ENCODE data around the gene TMEM198.

TMEM198 gene

DNA sequence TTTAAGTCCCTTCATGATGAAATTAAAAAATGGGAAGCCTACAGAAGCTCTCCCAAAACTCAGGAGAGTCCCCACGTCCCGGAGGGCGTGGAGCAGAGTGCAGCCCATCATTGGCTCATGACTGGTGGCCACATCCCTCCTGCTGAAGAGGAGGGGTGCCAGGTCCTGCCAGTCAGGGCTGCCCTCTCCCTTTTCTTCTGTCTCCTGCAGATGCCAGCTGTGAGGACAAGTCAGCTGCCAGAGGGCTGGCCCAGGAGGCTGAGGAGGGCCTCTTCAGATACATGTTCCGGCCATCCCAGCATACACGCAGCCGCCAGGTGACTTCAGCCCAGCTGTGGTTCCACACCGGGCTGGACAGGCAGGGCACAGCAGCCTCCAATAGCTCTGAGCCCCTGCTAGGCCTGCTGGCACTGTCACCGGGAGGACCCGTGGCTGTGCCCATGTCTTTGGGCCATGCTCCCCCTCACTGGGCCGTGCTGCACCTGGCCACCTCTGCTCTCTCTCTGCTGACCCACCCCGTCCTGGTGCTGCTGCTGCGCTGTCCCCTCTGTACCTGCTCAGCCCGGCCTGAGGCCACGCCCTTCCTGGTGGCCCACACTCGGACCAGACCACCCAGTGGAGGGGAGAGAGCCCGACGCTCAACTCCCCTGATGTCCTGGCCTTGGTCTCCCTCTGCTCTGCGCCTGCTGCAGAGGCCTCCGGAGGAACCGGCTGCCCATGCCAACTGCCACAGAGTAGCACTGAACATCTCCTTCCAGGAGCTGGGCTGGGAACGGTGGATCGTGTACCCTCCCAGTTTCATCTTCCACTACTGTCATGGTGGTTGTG lies 30.9 kb downstream of the TMEM198 start:
- H3K27ac ChIP-seq (ENCODE audit: low read length): no peak overlapping the region
- H3K4me1 ChIP-seq (ENCODE audit: control insufficient read depth, insufficient read depth, low read length): peaks cover 12% of the 10 kb centered on the region

GRCh38 chr2:219575566-219576504 lies 32.0 kb downstream of the TMEM198 start:
- Histone ChIP-seq H3K27me3 (ENCODE audit: control insufficient read depth in 1 of 2, insufficient read depth in 2 of 2, low read length in 2 of 2) (peaks cover 19 to 25% of the 10 kb centered on the region in 2 donors), H3K9ac (ENCODE audit: low read length in 2 of 2) (no peak overlapping the region), H3K4me1 (ENCODE audit: control insufficient read depth, insufficient read depth, low read length) (peaks cover 5% of the 10 kb centered on the region), H3K36me3 (ENCODE audit: control insufficient read depth in 2 of 2, insufficient read depth in 2 of 2, low read length in 2 of 2) (no peaks in the 10 kb centered on the region), H3K27ac (ENCODE audit: low read length) (no peak overlapping the region), H3K4me3 (ENCODE audit: low read length in 2 of 2) (no peak overlapping the region), H3K9me3 (ENCODE audit: control insufficient read depth in 2 of 2, low read length in 2 of 2) (no peaks in the 10 kb centered on the region)

More for the DNA sequence above, 30.9 kb downstream of the TMEM198 start:
- Histone ChIP-seq H3K27me3 (ENCODE audit: control insufficient read depth in 1 of 2, insufficient read depth in 2 of 2, low read length in 2 of 2) (peaks cover 19 to 25% of the 10 kb centered on the region in 2 donors), H3K9ac (ENCODE audit: low read length in 2 of 2) (no peak overlapping the region), H3K4me3 (ENCODE audit: low read length in 2 of 2) (no peak overlapping the region), H3K9me3 (ENCODE audit: control insufficient read depth in 2 of 2, low read length in 2 of 2) (no peaks in the 10 kb centered on the region), H3K36me3 (ENCODE audit: control insufficient read depth in 2 of 2, insufficient read depth in 2 of 2, low read length in 2 of 2) (no peaks in the 10 kb centered on the region)

GRCh38 chr2:219576505-219577388 lies 32.9 kb downstream of the TMEM198 start:
- Histone ChIP-seq H3K4me3 (ENCODE audit: low read length in 2 of 2) (no peak overlapping the region), H3K27ac (ENCODE audit: low read length) (no peak overlapping the region), H3K9me3 (ENCODE audit: control insufficient read depth in 2 of 2, low read length in 2 of 2) (no peaks in the 10 kb centered on the region), H3K36me3 (ENCODE audit: control insufficient read depth in 2 of 2, insufficient read depth in 2 of 2, low read length in 2 of 2) (no peaks in the 10 kb centered on the region), H3K27me3 (ENCODE audit: control insufficient read depth in 1 of 2, insufficient read depth in 2 of 2, low read length in 2 of 2) (peaks cover 19 to 25% of the 10 kb centered on the region in 2 donors), H3K9ac (ENCODE audit: low read length in 2 of 2) (no peak overlapping the region), H3K4me1 (ENCODE audit: control insufficient read depth, insufficient read depth, low read length) (peaks cover under 1% of the 10 kb centered on the region)

DNA sequence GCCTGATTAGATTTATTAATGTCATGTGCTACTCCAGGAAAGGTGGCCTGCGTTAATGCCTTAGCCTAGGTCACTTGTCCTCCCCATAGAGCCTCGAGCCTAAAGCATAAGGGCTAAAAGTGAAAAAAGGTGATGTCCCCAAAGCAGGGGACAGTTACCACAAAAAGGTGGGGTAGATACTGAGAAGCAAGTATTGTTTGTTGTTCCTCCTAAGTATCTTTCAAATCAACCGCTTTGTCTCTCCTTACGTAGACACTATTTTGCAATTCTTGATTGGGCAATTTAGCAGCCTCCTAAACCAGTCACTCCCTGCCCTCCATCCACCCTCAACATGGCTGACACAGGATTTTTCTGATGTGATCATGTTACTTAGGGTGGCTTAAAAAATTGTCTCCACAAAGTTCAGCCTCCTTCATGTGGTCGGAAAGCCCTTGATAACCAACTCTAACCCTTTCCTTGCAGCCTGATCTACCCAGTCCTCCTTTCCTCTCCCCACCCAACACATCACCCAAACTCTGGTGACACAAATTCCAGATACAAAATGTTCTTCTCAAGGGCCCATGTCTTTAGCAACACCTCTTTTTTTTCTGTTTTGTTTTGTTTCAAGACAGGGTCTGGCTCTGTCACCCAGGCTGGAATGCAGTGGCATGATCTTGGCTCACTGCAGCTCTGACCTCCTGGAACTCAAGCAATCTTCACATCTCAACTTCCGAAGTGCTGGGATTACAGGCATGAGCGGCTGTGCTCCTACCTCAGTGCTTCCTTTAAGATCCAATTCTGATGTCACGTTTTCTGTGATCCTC lies 35.2 kb downstream of the TMEM198 start:
- Histone ChIP-seq H3K27me3 (ENCODE audit: control insufficient read depth in 1 of 2, insufficient read depth in 2 of 2, low read length in 2 of 2) (peaks cover 19 to 25% of the 10 kb centered on the region in 2 donors), H3K27ac (ENCODE audit: low read length) (no peak overlapping the region), H3K4me1 (ENCODE audit: control insufficient read depth, insufficient read depth, low read length) (no peaks in the 10 kb centered on the region), H3K9me3 (ENCODE audit: control insufficient read depth in 2 of 2, low read length in 2 of 2) (no peaks in the 10 kb centered on the region), H3K4me3 (ENCODE audit: low read length in 2 of 2) (no peak overlapping the region), H3K9ac (ENCODE audit: low read length in 2 of 2) (no peak overlapping the region), H3K36me3 (ENCODE audit: control insufficient read depth in 2 of 2, insufficient read depth in 2 of 2, low read length in 2 of 2) (no peaks in the 10 kb centered on the region)

DNA sequence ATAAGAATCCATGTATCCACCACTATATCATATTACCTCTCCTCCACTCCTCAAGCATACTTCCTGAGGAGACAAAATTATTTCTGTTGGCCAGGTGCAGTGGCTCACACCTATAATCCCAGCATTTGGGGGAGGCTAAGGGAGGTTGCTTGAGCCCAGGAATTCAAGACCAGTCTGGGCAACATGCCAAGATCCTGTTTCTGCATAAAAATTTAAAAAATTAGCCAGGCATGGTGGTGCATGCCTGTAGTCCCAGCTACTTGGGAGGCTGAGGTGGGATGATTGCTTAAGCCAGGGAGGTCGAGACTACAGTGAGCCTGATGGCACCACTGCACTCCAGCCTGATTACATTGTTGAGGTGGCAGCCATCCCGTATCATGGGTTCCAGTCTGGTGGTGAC lies 37.5 kb downstream of the TMEM198 start:
- H3K9me3 ChIP-seq (ENCODE audit: control insufficient read depth in 2 of 2, low read length in 2 of 2): no peaks in the 10 kb centered on the region
- H3K9ac ChIP-seq (ENCODE audit: low read length in 2 of 2): no peak overlapping the region
- no peak overlapping the region for H3K4me3 ChIP-seq (ENCODE audit: low read length in 2 of 2)
- H3K4me1 ChIP-seq (ENCODE audit: control insufficient read depth, insufficient read depth, low read length): no peaks in the 10 kb centered on the region
- H3K27me3 ChIP-seq (ENCODE audit: control insufficient read depth in 1 of 2, insufficient read depth in 2 of 2, low read length in 2 of 2): peaks cover 12 to 17% of the 10 kb centered on the region in 2 donors
- no peak overlapping the region for H3K27ac ChIP-seq (ENCODE audit: low read length)
- no peaks in the 10 kb centered on the region for H3K36me3 ChIP-seq (ENCODE audit: control insufficient read depth in 2 of 2, insufficient read depth in 2 of 2, low read length in 2 of 2)

DNA sequence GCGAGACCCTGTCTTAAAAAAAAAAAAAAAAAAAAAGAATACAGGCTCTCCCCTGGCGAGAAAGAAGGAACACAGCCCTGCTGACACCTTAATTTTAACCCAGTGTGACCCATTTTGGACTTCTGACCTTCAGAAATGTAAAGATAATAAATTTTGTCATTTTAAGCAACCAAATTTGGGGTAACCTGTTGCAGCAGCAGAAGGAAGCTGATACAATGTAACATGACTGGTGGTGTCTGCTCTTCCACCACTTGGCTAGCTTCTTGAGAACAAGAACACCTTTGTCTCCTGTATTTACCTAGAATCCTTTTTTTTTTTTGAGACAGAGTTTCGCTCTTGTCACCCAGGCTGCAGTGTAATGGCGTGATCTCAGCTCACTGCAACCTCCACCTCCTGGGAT lies 47.3 kb downstream of the TMEM198 start:
- Histone ChIP-seq H3K36me3 (ENCODE audit: control insufficient read depth in 2 of 2, insufficient read depth in 2 of 2, low read length in 2 of 2) (no peaks in the 10 kb centered on the region), H3K9me3 (ENCODE audit: control insufficient read depth in 2 of 2, low read length in 2 of 2) (no peaks in the 10 kb centered on the region), H3K27me3 (ENCODE audit: control insufficient read depth in 1 of 2, insufficient read depth in 2 of 2, low read length in 2 of 2) (no peaks in the 10 kb centered on the region), H3K4me1 (ENCODE audit: control insufficient read depth, insufficient read depth, low read length) (no peaks in the 10 kb centered on the region), H3K27ac (ENCODE audit: low read length) (no peak overlapping the region), H3K9ac (ENCODE audit: low read length in 2 of 2) (no peak overlapping the region), H3K4me3 (ENCODE audit: low read length in 2 of 2) (no peak overlapping the region)

GRCh38 chr2:219592736-219593135 lies 48.9 kb downstream of the TMEM198 start:
- H3K36me3 ChIP-seq (ENCODE audit: control insufficient read depth in 2 of 2, insufficient read depth in 2 of 2, low read length in 2 of 2): no peaks in the 10 kb centered on the region
- H3K4me3 ChIP-seq (ENCODE audit: low read length in 2 of 2): no peak overlapping the region
- H3K9me3 ChIP-seq (ENCODE audit: control insufficient read depth in 2 of 2, low read length in 2 of 2): no peaks in the 10 kb centered on the region
- no peaks in the 10 kb centered on the region for H3K27me3 ChIP-seq (ENCODE audit: control insufficient read depth in 1 of 2, insufficient read depth in 2 of 2, low read length in 2 of 2)
- H3K9ac ChIP-seq (ENCODE audit: low read length in 2 of 2): no peak overlapping the region
- H3K4me1 ChIP-seq (ENCODE audit: control insufficient read depth, insufficient read depth, low read length): no peaks in the 10 kb centered on the region
- no peak overlapping the region for H3K27ac ChIP-seq (ENCODE audit: low read length)

DNA sequence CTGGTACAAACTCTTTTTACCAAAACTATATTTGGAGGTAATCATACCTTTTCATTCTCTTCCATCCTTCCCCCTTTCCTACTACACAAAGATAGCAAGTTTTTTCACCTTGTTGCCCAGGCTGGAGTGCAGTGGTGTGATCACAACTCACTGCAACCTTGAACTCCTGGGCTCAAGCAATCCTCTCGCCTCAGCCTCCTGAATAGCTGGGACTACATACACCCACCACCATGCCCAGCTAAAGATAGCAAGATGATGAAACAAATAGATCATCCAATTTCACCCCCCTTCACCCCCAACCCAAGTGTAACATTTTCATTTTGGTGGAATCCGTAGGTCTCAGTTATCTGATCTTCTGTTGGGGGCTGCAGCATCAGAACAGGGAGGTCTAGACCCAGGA lies 49.3 kb downstream of the TMEM198 start:
- H3K27me3 ChIP-seq (ENCODE audit: control insufficient read depth in 1 of 2, insufficient read depth in 2 of 2, low read length in 2 of 2): no peaks in the 10 kb centered on the region
- H3K9me3 ChIP-seq (ENCODE audit: control insufficient read depth in 2 of 2, low read length in 2 of 2): no peaks in the 10 kb centered on the region
- H3K4me3 ChIP-seq (ENCODE audit: low read length in 2 of 2): no peak overlapping the region
- no peaks in the 10 kb centered on the region for H3K36me3 ChIP-seq (ENCODE audit: control insufficient read depth in 2 of 2, insufficient read depth in 2 of 2, low read length in 2 of 2)
- no peak overlapping the region for H3K9ac ChIP-seq (ENCODE audit: low read length in 2 of 2)
- H3K27ac ChIP-seq (ENCODE audit: low read length): no peak overlapping the region
- H3K4me1 ChIP-seq (ENCODE audit: control insufficient read depth, insufficient read depth, low read length): peaks cover 2% of the 10 kb centered on the region

DNA sequence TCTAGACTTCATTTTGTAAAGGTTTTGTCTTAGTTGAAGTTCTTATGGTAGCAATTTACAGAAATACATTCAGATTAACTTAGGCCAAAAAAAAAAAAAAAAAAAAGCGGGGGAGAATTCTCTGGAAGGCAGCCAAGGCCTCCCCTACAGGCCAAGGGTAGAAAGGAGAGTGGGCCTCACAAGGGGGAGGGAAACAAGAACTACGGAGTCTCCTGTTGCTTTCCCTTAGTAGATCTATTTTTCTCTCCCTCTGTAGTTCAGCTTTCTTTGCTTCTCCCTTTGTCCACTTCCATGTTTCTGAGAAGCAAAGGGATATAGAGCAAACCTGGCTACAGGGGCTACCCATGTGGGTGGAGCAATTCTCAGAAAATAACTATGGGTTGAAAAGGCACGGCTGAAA lies 51.4 kb downstream of the TMEM198 start:
- H3K9ac ChIP-seq (ENCODE audit: low read length in 2 of 2): no peak overlapping the region
- H3K27ac ChIP-seq (ENCODE audit: low read length): no peak overlapping the region
- H3K27me3 ChIP-seq (ENCODE audit: control insufficient read depth in 1 of 2, insufficient read depth in 2 of 2, low read length in 2 of 2): no peaks in the 10 kb centered on the region
- no peaks in the 10 kb centered on the region for H3K36me3 ChIP-seq (ENCODE audit: control insufficient read depth in 2 of 2, insufficient read depth in 2 of 2, low read length in 2 of 2)
- no peak overlapping the region for H3K4me3 ChIP-seq (ENCODE audit: low read length in 2 of 2)
- peaks cover 9% of the 10 kb centered on the region for H3K4me1 ChIP-seq (ENCODE audit: control insufficient read depth, insufficient read depth, low read length)
- H3K9me3 ChIP-seq (ENCODE audit: control insufficient read depth in 2 of 2, low read length in 2 of 2): no peaks in the 10 kb centered on the region

Data from stomach smooth muscle (tissue), 2 donors.